Cardiac fibroblast (primary cell): ENCODE results near the gene SPATA31D3.

Experiments
- DNase-seq, 2 donors: peaks; one replicate each; pipeline versions ENCODE4 v3.0.0 to v3.0.0-alpha.2; 2010; ENCODE audit warnings: low read depth in 2 of 2
- H3K4me3 ChIP-seq, 2 donors: replicated peaks in 1 of 2; 1 replicate in 1 of 2; 2 replicates in 1 of 2; pipeline ENCODE4 v1.5.1; 2011; ENCODE audit warnings: low read depth in 2 of 2, low read length in 2 of 2, mild to moderate bottlenecking in 2 of 2, moderate library complexity in 1 of 2
- CTCF ChIP-seq: IDR thresholded peaks from one replicate; pipeline ENCODE4 v1.5.1; 2011; ENCODE audit warnings: low read depth, mild to moderate bottlenecking, low read length, inconsistent platforms

Gene SPATA31D3

GRCh38 chr9:81989700-81990099, 46.4 kb downstream of the SPATA31D3 start:
- no peak overlapping the region for H3K4me3 ChIP-seq
- no peak for TF ChIP-seq CTCF
- no peak for DNase-seq

GRCh38 chr9:81993656-81994055, 50.4 kb downstream of the SPATA31D3 start:
- no peak for TF ChIP-seq CTCF
- no peak overlapping the region for H3K4me3 ChIP-seq
- no peak for DNase-seq
